ENCODE measurements around the gene RPS28.
A peak's percentile ranks its signal among the peaks of the same experiment; 100 is the strongest.
"Not testable (repeated sequence)": the region's sequence is repeated elsewhere in the genome, so short reads cannot be mapped to it uniquely, and the experiment has no call there.

RPS28 gene

GRCh38 chr19:8321067-8321985, at the start of gene RPS28, which contains the start of gene NDUFA7:
RPS28 (plus strand) TSS chr19:8321496; CDS start chr19:8321531, 35 bp downstream.
NDUFA7 (minus strand) TSS chr19:8321375; CDS start chr19:8321358, 17 bp downstream.
- peak; percentile 96 for DNase-seq

GRCh38 chr19:8276508-8276907, 44.8 kb upstream of the RPS28 start:
- DNase-seq: not testable (repeated sequence)

- not testable (repeated sequence) for DNase-seq
These were observed 30.0 kb upstream of the RPS28 start for GRCh38 chr19:8291337-8291736.

- no peak for DNase-seq
These were observed 19.0 kb upstream of the RPS28 start for GRCh38 chr19:8302357-8302691.

GRCh38 chr19:8302734-8303133, 18.6 kb upstream of the RPS28 start:
- DNase-seq: no peak

GRCh38 chr19:8304841-8305621, 16.3 kb upstream of the RPS28 start:
- DNase-seq: no peak

GRCh38 chr19:8305798-8306197, 15.5 kb upstream of the RPS28 start:
- DNase-seq: no peak

GRCh38 chr19:8306235-8307054, 14.9 kb upstream of the RPS28 start:
- no peak for DNase-seq

GRCh38 chr19:8307400-8307964, 13.8 kb upstream of the RPS28 start:
- DNase-seq: no peak

GRCh38 chr19:8307965-8308866, 13.1 kb upstream of the RPS28 start, which contains the start of gene CD320:
CD320 (minus strand) TSS chr19:8308358; CDS start chr19:8308290, 68 bp downstream.
- DNase-seq: peak; percentile 85

GRCh38 chr19:8308891-8309291, 12.4 kb upstream of the RPS28 start:
- DNase-seq: no peak

- no peak for DNase-seq
These were observed 10.8 kb upstream of the RPS28 start for GRCh38 chr19:8310342-8311055.

- no peak for DNase-seq
These were observed 9.6 kb upstream of the RPS28 start for GRCh38 chr19:8311461-8312260.

GRCh38 chr19:8314981-8315640, 6.2 kb upstream of the RPS28 start:
- not testable (repeated sequence) for DNase-seq

GRCh38 chr19:8316351-8317125, 4.8 kb upstream of the RPS28 start:
- no peak for DNase-seq

- not testable (repeated sequence) for DNase-seq
These were observed 2.5 kb upstream of the RPS28 start for GRCh38 chr19:8318835-8319234.

GRCh38 chr19:8319807-8320520, 1.3 kb upstream of the RPS28 start:
- no peak for DNase-seq

All from stimulated activated CD4-positive, alpha-beta T cell treated with anti-CD3 and anti-CD28 coated beads, Interleukin-12 subunit alpha, Interleukin-12 subunit beta, amount 100 ng/mL, for 4 hours (primary cell).